GM19455 (cell line): ENCODE data around the gene SRP9.
"Not testable (repeated sequence)": the region's sequence is repeated elsewhere in the genome, so short reads cannot be mapped to it uniquely, and the experiment has no call there.

Experiments
- ATAC-seq: cut with Tn5 transposase; IDR thresholded peaks from one replicate; pipeline ENCODE4 v1.9.1; 2021; ENCODE audit not compliant: unreplicated experiment

SRP9 gene

GRCh38 chr1:225774281-225775147 is 3.1 kb upstream of the SRP9 start:
- ATAC-seq = no peak

DNA sequence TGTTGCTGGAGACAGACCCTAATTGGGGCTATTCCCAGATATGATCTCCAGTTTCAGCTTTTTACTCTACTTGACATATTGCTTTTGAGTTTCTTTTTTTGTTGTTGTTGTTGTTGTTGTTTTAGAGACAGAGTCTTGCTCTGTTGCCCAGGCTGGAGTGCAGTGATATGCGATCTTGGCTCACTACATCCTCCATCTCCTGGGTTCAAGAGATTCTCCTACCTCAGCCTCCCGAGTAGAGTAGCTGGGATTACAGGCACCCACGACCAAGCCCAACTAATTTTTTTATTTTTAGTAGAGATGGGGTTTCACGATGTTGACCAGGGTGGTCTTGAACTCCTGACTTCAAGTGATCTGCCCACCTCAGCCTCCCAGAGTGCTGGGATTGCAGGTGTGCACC is 1.3 kb upstream of the SRP9 start:
- ATAC-seq = no peak

- peak; percentile 32 for ATAC-seq
These were observed 506 bp upstream of the SRP9 start for GRCh38 chr1:225777058-225777582.

- no peak for ATAC-seq
These were observed 677 bp downstream of the SRP9 start for GRCh38 chr1:225778337-225778669.

- ATAC-seq = not testable (repeated sequence)
These were observed 1.5 kb downstream of the SRP9 start for GRCh38 chr1:225779165-225779564.

DNA sequence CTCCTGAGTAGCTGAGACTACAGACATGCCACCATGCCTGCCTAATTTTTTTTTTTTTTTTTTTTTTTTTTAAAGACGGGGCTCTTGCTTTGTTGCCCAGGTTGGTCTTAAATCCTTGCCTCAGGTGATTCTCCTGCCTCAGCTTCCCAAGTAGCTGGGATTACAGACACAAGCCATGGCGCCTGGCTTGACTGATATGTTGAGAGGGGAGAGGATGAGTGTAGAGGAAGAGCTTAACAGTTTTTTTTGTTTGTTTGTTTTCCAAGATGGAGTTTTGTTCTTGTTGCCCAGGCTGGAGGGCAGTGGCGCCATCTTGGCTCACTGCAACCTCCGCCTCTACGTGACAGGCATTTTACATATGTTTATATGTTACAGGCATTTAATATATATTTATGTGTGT is 2.5 kb downstream of the SRP9 start:
- ATAC-seq = no peak

DNA sequence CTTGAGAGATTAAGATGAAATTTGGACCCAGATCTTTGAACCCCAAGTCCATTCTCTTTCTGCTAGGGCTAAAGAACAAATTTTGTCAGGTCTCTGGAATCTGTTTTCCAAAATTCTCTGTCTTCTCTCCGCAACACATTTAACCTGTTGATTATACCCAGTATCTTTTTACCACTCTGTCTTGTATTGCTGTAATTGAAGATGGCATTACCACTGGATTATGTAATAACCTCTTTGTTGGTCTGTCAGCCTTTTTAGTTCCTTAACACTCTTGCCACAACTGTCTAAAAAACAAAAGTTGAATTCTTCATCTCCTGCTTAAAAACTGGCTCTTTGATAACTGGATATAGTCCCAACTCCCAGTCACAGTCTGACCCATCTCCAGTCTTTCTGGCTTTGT is 3.0 kb downstream of the SRP9 start:
- no peak for ATAC-seq

DNA sequence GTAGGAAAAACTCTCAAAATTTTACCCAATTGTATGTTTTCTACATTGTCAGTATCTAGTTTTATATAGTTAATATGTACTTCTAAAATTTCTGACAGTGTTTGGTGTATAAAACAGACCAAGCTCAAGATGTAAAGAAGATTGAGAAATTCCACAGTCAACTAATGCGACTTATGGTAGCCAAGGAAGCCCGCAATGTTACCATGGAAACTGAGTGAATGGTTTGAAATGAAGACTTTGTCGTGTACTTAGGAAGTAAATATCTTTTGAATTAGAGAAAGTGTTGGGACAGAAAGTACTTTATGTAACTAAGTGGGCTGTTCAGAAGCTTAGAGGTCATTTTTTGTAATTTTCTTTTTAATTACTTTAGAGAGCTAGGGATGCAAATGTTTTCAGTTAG is 11.5 kb downstream of the SRP9 start:
- ATAC-seq = not testable (repeated sequence)

- no peak for ATAC-seq
These were observed 17.3 kb downstream of the SRP9 start for GRCh38 chr1:225794954-225795353.

GRCh38 chr1:225796097-225796496 is 18.5 kb downstream of the SRP9 start:
- ATAC-seq = not testable (repeated sequence)

DNA sequence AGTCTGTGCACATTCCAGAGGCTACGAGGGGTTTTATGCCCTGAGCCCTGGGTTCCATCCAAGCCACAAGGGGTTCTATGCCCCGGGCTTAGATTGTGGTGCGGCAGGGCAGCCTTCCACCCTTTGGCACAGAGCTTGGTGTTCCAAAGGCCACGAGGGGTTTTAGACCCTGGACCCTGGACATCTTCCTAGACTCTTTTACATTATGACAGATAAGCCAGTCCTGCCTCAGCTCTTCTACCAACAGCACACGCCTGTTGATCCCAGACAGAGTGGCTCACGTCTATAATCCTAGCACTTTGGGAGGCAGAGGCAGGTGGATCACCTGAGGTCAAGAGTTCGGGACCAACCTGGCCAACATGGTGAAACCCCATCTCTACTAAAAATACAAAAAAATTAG is 23.5 kb downstream of the SRP9 start:
- ATAC-seq = not testable (repeated sequence)

GRCh38 chr1:225806249-225806648 is 28.6 kb downstream of the SRP9 start:
- ATAC-seq = no peak

DNA sequence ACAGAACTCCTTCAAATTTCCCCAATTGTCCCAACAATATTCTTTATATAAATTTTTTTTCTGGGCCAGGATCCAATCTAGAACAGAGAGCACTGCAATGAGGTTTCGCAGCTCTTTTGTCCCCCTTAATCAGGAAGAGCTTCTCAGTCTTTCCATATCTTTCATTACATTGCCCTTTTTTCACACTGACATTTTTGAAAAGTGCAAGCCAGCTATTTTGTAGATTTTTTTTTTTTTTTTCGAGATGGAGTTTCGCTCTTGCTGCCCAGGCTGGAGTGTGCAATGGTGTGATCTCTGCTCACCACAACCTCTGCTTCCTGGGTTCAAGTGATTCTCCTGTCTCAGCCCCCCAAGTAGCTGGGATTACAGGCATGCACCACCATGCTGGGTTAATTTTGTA is 29.1 kb downstream of the SRP9 start:
- not testable (repeated sequence) for ATAC-seq

DNA sequence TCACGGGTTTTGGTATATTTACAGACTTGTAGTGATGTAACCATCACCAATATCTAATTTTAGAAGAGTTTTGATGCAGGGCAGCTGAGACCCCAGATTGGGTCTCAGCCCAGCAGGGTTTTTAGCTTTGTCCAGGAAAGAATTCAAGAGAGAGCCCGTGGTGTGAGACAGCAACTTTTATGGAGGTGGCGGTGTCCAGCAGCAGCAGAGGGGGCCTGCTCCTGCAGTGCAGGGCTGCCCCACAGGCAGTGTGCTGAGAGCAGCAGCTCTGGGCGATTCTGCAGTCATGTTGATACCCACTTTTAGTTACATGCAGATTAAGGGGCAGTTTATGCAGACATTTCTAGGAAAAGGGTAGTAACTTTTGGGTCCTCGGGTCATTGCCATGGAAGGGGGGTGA is 30.5 kb downstream of the SRP9 start:
- ATAC-seq = no peak

GRCh38 chr1:225809842-225810578 is 32.4 kb downstream of the SRP9 start, which contains the start of gene EPHX1:
EPHX1 (plus strand) TSS chr1:225810124; CDS start chr1:225828730, 18,606 bp downstream.
- peak; percentile 89 for ATAC-seq

- not testable (repeated sequence) for ATAC-seq
These were observed 33.2 kb downstream of the SRP9 start for GRCh38 chr1:225810579-225811538.

DNA sequence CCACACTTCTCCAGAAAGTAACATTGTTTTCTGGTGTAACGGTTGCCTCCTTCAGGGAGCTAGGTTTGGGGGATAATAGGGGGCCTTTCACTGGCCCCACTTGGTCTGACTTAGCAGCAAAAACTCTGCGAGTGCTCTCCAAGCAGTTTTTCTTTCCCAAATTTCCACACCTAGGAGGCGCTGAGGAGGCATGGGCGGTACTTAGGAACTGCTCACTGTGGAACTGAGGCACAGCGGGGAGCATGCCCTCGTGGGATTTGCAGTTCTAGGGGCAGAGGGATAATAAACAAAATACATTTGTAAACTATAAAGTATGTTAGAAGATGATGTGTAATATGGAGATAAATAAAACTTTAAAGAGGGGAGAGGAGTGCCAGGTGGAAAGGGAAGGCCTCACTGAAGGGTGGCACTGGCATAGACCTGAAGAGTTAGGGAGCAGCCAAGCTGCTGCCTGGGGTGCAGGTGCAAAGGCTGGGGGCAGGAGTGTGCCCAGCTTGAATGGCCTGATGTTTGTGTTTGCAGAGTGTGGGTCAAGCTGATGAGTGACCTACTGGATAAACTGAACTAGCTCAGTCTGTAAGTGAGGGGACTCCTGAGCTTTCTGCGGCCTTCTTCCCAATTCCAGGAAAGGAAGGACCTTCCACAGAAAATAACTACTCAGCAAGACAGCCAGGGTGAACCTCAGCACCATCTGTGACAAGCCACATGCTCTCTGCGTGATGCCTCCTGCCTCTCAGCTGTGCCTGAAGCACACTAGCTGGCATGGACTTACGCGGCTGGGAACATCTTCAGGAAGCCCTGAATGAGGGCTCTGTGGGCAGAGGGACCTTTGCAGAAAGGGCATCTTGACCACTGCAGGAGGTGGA is 34.2 kb downstream of the SRP9 start:
- no peak for ATAC-seq

DNA sequence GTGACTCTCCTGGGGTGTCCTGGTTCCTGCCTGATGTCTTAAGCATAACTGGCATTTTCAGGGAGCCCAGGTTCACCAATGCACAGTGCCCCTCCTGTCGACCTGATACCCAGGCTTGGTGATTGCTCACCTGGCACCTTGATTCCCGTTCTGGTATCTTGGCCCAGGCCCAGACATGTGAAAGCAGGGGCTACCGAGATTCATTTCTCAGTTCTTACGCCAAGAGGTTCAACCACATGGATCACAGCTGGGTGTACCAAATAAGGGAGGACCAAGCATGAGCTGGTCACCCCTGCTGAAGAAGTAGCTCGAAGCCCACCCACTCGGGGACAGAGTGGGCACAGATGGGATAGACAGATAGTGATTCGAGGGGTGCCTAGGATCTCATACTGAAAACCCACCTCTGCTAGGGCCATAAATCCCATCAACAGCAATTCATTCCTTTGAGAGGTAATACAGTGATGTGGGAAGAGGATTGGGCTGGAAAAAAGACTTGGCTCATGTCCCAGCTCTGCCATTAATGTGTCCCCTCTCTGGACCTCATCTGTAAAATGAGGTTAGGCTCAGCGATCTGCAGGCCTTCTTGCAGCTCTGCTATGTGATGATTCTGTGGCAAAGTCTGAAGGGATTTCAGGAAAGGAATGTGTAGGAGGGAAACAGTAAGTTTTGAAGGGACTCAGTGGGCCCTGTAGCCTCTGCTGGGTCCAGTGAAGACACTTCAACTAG is 35.0 kb downstream of the SRP9 start:
- no peak for ATAC-seq
